Stimulated activated CD4-positive, alpha-beta T cell treated with anti-CD3 and anti-CD28 coated beads, Interleukin-2, amount 100 ng/mL, for 24 hours (primary cell): ENCODE measurements around the gene PCDHGB7.
A peak's percentile ranks its signal among the peaks of the same experiment; 100 is the strongest.
"Not testable (repeated sequence)": the region's sequence is repeated elsewhere in the genome, so short reads cannot be mapped to it uniquely, and the experiment has no call there.

ENCODE experiments used
- DNase-seq, 2 donors: peaks; one replicate each; pipeline ENCODE4 v3.0.0-alpha.2; 2020

The PCDHGB7 gene

DNA sequence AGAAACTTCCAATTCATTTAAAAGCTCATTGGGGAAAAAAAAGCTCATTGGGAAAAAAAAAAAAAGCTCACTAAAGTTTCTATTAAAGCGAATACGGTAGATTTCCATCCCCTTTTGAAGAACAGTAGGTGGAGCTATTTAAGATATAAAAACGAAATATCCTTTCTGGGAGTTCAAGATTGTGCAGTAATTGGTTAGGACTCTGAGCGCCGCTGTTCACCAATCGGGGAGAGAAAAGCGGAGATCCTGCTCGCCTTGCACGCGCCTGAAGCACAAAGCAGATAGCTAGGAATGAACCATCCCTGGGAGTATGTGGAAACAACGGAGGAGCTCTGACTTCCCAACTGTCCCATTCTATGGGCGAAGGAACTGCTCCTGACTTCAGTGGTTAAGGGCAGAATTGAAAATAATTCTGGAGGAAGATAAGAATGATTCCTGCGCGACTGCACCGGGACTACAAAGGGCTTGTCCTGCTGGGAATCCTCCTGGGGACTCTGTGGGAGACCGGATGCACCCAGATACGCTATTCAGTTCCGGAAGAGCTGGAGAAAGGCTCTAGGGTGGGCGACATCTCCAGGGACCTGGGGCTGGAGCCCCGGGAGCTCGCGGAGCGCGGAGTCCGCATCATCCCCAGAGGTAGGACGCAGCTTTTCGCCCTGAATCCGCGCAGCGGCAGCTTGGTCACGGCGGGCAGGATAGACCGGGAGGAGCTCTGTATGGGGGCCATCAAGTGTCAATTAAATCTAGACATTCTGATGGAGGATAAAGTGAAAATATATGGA lies 13.0 kb downstream of the PCDHGB7 start, which contains the start of gene PCDHGA12:
Gene PCDHGA12, plus strand, starts transcription at position 176 of the 782 bp plus-strand sequence. Its CDS starts 253 bp downstream, at position 429.
- peak in 1 of 2 donors; percentile 43 for DNase-seq

DNA sequence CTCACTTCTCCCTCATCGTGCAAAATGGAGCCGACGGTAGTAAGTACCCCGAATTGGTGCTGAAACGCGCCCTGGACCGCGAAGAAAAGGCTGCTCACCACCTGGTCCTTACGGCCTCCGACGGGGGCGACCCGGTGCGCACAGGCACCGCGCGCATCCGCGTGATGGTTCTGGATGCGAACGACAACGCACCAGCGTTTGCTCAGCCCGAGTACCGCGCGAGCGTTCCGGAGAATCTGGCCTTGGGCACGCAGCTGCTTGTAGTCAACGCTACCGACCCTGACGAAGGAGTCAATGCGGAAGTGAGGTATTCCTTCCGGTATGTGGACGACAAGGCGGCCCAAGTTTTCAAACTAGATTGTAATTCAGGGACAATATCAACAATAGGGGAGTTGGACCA lies 13.8 kb downstream of the PCDHGB7 start:
- DNase-seq: no peak

- DNase-seq: not testable (repeated sequence)
These were observed 14.8 kb downstream of the PCDHGB7 start for GRCh38 chr5:141432308-141432707.

DNA sequence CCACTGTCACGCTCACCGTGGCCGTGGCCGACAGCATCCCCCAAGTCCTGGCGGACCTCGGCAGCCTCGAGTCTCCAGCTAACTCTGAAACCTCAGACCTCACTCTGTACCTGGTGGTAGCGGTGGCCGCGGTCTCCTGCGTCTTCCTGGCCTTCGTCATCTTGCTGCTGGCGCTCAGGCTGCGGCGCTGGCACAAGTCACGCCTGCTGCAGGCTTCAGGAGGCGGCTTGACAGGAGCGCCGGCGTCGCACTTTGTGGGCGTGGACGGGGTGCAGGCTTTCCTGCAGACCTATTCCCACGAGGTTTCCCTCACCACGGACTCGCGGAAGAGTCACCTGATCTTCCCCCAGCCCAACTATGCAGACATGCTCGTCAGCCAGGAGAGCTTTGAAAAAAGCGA lies 15.2 kb downstream of the PCDHGB7 start:
- DNase-seq: not testable (repeated sequence)

- DNase-seq: no peak
These were observed 16.5 kb downstream of the PCDHGB7 start for GRCh38 chr5:141434006-141434405.

- no peak for DNase-seq
These were observed 19.7 kb downstream of the PCDHGB7 start for GRCh38 chr5:141437221-141437620.

DNA sequence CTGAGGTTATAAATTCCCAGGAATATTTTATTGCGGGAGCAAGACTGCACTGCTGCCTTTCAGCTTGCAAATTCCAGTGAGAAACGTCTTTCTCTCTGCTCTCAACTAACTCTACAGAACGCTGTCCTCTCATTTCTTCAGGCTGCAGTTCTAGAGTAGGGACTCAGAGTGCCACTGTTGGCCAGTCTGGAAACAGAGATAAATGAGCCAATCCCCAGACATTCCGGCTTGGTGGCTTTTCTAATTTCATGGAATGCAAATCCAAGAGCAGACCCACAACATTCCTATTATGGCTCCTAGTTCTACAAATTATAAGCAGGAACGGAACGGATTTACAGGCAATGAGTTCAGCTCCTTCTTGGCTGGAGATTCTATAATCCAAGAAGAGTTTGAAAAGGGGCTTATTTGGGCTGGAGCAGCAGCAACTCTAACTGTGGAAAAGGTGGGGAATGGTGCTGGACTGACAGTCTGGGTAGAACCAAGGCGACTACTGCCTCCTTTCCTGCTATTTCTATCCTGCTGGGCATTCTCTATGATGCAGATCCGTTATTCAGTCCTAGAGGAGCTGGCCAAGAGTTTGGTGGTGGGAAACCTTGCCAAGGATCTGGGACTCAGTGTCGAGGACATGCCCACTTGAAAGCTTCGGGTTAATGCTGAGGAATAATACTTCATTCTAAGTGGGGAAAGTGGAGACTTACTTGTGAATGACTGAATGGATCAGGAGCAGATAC lies 22.1 kb downstream of the PCDHGB7 start:
- no peak for DNase-seq

DNA sequence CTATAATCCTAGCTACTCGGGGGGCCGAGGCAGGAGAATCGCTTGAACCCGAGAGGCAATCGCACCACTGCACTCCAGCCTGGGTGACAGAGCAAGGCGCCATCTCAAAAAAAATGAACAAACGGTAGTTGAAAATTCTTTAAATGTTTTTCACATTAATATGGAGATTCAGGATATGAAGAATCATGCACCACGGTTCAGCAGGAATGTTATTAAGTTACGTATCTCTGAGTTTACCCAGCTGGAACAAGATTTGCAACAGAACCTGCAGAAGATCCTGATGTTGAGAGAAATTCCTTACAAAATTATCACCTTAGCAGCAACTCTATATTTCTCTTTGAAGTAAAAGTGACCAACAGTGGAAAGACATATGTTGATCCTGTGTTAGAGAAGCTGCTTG lies 22.9 kb downstream of the PCDHGB7 start:
- DNase-seq: no peak

- DNase-seq: no peak
These were observed 24.2 kb downstream of the PCDHGB7 start for GRCh38 chr5:141441571-141442170.

DNA sequence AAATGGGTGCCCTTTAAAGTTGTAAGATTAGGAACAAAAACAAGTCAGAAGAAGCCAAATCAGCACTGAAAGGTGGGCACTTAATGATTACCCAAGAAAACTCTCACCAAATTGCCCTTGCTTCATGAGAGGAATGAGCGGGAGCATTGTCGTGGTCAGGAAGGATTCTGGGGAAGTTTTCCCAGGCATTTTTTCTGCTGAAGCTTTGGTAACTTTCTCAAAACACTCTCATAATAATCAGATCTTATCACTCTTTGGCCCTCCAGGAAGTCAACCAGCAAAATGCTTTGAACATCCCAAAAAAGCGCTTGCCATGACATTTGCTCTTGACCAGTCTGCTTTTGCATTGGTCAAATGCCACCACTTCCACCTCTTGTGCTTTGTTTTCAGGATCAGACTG lies 47.9 kb downstream of the PCDHGB7 start:
- no peak for DNase-seq
